Activated CD8-positive, alpha-beta memory T cell treated with anti-CD3 and anti-CD28 coated beads for 1 hour (primary cell): ENCODE measurements around the gene MPL.

ENCODE experiments used
- DNase-seq, 2 donors: peaks; one replicate each; pipeline ENCODE4 v3.0.0-alpha.2; 2020; ENCODE audit warnings: low read depth in 1 of 2; ENCODE audit errors: extremely low read depth in 1 of 2

The MPL gene

GRCh38 chr1:43305926-43306687, 31.5 kb upstream of the MPL start:
- no peak for DNase-seq

GRCh38 chr1:43306688-43307457, 30.7 kb upstream of the MPL start:
- DNase-seq = no peak

- DNase-seq = no peak
Observed at GRCh38 chr1:43307458-43308158, 30.0 kb upstream of the MPL start.

- no peak for DNase-seq
Observed at GRCh38 chr1:43308635-43309404, 28.8 kb upstream of the MPL start.

GRCh38 chr1:43309405-43310025, 28.1 kb upstream of the MPL start:
- no peak for DNase-seq

GRCh38 chr1:43311521-43311920, 26.1 kb upstream of the MPL start:
- DNase-seq = no peak

- no peak for DNase-seq
Observed at GRCh38 chr1:43312212-43312623, 25.4 kb upstream of the MPL start.

- no peak for DNase-seq
Observed at GRCh38 chr1:43312663-43313515, 24.7 kb upstream of the MPL start.

- no peak for DNase-seq
Observed at GRCh38 chr1:43313771-43314170, 23.8 kb upstream of the MPL start.

GRCh38 chr1:43314233-43314632, 23.4 kb upstream of the MPL start:
- no peak for DNase-seq

- DNase-seq = no peak
Observed at GRCh38 chr1:43315481-43315880, 22.1 kb upstream of the MPL start.

- DNase-seq = no peak
Observed at GRCh38 chr1:43315963-43316737, 21.5 kb upstream of the MPL start.

- no peak for DNase-seq
Observed at GRCh38 chr1:43316738-43317520, 20.7 kb upstream of the MPL start.

- DNase-seq = no peak
Observed at GRCh38 chr1:43317817-43318471, 19.7 kb upstream of the MPL start.

GRCh38 chr1:43318831-43319230, 18.8 kb upstream of the MPL start:
- no peak for DNase-seq

- DNase-seq = no peak
Observed at GRCh38 chr1:43319288-43319687, 18.3 kb upstream of the MPL start.

GRCh38 chr1:43319766-43320165, 17.9 kb upstream of the MPL start:
- DNase-seq = no peak
